A549 (cell line): ENCODE data around the gene ESYT2. TPM values are rescaled to one million over a fixed set of nuclear protein-coding genes. Genes with fewer than 3 reads are reported as not detected.

Experiments
- ATAC-seq, 2 experiments: fragments of 200-7000 bp in 1 of 2; fragments of >200 bp in 1 of 2; cut with Nextera tagmentation in 1 of 2; cut with Tn5 transposase in 1 of 2; 3 replicates each; pipeline versions ENCODE4 v1.8.0 to v1.9.1; 2018 to 2020; ENCODE audit warnings: mild to moderate bottlenecking in 1 of 2, moderate library complexity in 1 of 2
- CTCF ChIA-PET: fragments of 300-600 bp; sonication (Branson Sonifier 250); formaldehyde crosslinking; extraction: SDS; loops from one replicate; lab custom pipeline; 2021; ENCODE audit warnings: antibody characterized with exemption, inconsistent platforms; lab: Yijun Ruan, JAX
- POLR2A ChIA-PET: fragments of 350-600 bp; formaldehyde crosslinking; extraction: SDS; loops from one replicate; lab custom pipeline; 2021; ENCODE audit warnings: antibody characterized with exemption, inconsistent platforms; lab: Yijun Ruan, JAX
- DNase-seq, 2 experiments: peaks; one replicate each; pipeline versions ENCODE4 v3.0.0 to v3.0.0-alpha.2; 2011 to 2016; ENCODE audit warnings: low read depth in 1 of 2, low spot score in 1 of 2
- FAIRE-seq: peaks from 2 replicates; lab custom pipeline; 2011; peaks lifted over from hg19 to GRCh38; lab: Jason Lieb, UNC
- H3K27ac ChIP-seq, 2 experiments: fragments of >200 bp; sonication (Bioruptor Twin); formaldehyde crosslinking; 3 replicates each; pipeline ENCODE4 v1.5.1; 2016 to 2017
- H3K4me1 ChIP-seq: fragments of >200 bp; sonication (Bioruptor Twin); formaldehyde crosslinking; 3 replicates; pipeline ENCODE4 v1.6.1; 2016
- H3K4me2 ChIP-seq: fragments of >200 bp; sonication (Bioruptor Twin); formaldehyde crosslinking; 3 replicates; pipeline ENCODE4 v1.6.1; 2016
- H3K4me3 ChIP-seq: fragments of >200 bp; sonication (Bioruptor Twin); formaldehyde crosslinking; 3 replicates; pipeline ENCODE4 v1.5.1; 2016
- H3K9me3 ChIP-seq: fragments of >200 bp; sonication (Bioruptor Twin); formaldehyde crosslinking; 3 replicates; pipeline ENCODE4 v1.6.1; 2016
- EHMT2 ChIP-seq: fragments of 200-600 bp; sonication (generic); IDR thresholded peaks from 2 replicates; pipeline ENCODE4 v1.6.1; 2016; ENCODE audit warnings: antibody characterized with exemption, low read depth, mild to moderate bottlenecking, moderate library complexity
- ELK1 ChIP-seq: fragments of 150-350 bp; IDR thresholded peaks from 2 replicates; pipeline ENCODE4 v1.6.1; 2014; ENCODE audit warnings: low read depth, mild to moderate bottlenecking, low read length
- EP300 ChIP-seq, 2 experiments: fragments of >200 bp; sonication (Bioruptor Twin); formaldehyde crosslinking; IDR thresholded peaks; 2 replicates in 1 of 2; 3 replicates in 1 of 2; pipeline ENCODE4 v1.6.1; 2016 to 2017
- ESRRA ChIP-seq: fragments of 150-350 bp; IDR thresholded peaks from 2 replicates; pipeline ENCODE4 v1.6.1; 2014; ENCODE audit warnings: mild to moderate bottlenecking, low read length, borderline replicate concordance
- HDAC2 ChIP-seq: fragments of 200-600 bp; sonication (generic); IDR thresholded peaks from 2 replicates; pipeline ENCODE4 v1.6.1; 2016
- HES2 ChIP-seq: fragments of >200 bp; sonication (Bioruptor Twin); formaldehyde crosslinking; IDR thresholded peaks from 2 replicates; pipeline ENCODE4 v1.6.1; 2016
- HEYL ChIP-seq: fragments of 250-450 bp; sonication (Bioruptor Pico); IDR thresholded peaks from 2 replicates; pipeline ENCODE4 v1.8.0; 2021; ENCODE audit warnings: mild to moderate bottlenecking, moderate library complexity
- HOXA7 ChIP-seq: fragments of 250-450 bp; sonication (Bioruptor Pico); IDR thresholded peaks from 2 replicates; pipeline ENCODE4 v1.5.0; 2020; ENCODE audit warnings: mild to moderate bottlenecking, moderate library complexity
- HOXB5 ChIP-seq: fragments of 250-450 bp; sonication (Bioruptor Pico); IDR thresholded peaks from 2 replicates; pipeline ENCODE4 v1.5.0; 2020; ENCODE audit warnings: mild to moderate bottlenecking, moderate library complexity
- JUN ChIP-seq, 2 experiments: fragments of >200 bp; sonication (Bioruptor Twin); formaldehyde crosslinking; IDR thresholded peaks; 2 replicates in 1 of 2; 3 replicates in 1 of 2; pipeline ENCODE4 v1.6.1; 2016 to 2017
- KDM5A ChIP-seq: fragments of 200-600 bp; sonication (generic); IDR thresholded peaks from 2 replicates; pipeline ENCODE4 v1.6.1; 2016; ENCODE audit warnings: antibody characterized with exemption, mild to moderate bottlenecking
- MAX ChIP-seq: IDR thresholded peaks from 2 replicates; pipeline ENCODE4 v1.6.1; 2012
- POLR2A ChIP-seq: IDR thresholded peaks from 2 replicates; pipeline ENCODE4 v1.6.1; 2012; ENCODE audit warnings: mild to moderate bottlenecking, low read length
- POLR2AphosphoS2 ChIP-seq: conservative IDR thresholded peaks from 2 replicates; pipeline ENCODE4 v1.6.1; 2012; ENCODE audit warnings: low read length, improper control_type of control experiment, inconsistent platforms
- RAD21 ChIP-seq, 2 experiments: fragments of >200 bp in 1 of 2; sonication (Bioruptor Twin) in 1 of 2; formaldehyde crosslinking in 1 of 2; IDR thresholded peaks in 1 of 2; conservative IDR thresholded peaks in 1 of 2; 2 replicates in 1 of 2; 3 replicates in 1 of 2; pipeline ENCODE4 v1.6.1; 2012 to 2018; ENCODE audit warnings: inconsistent platforms in 1 of 2
- REST ChIP-seq: fragments of 200-600 bp; sonication (generic); IDR thresholded peaks from 2 replicates; pipeline ENCODE4 v1.6.1; 2016; ENCODE audit warnings: antibody characterized with exemption, mild to moderate bottlenecking, moderate library complexity
- ZNF302 ChIP-seq: fragments of 250-450 bp; sonication (Bioruptor Pico); IDR thresholded peaks from 2 replicates; pipeline ENCODE4 v1.9.0; 2021; ENCODE audit warnings: inconsistent platforms, mild to moderate bottlenecking, moderate library complexity
- WGBS: methylation state at CpG from one replicate; pipeline ENCODE4 v1.1.6; 2017; ENCODE audit errors: missing lambda C conversion rate; 5-methylcytosine and 5-hydroxymethylcytosine counted together
- polyA plus RNA-seq, 4 experiments: library from polyadenylated mRNA; depleted of rRNA in 3 of 4; stranded (reverse); fragments of >200 nt; fragmentation: RNase III in 1 of 4; extraction: RNeasy Plus Mini Kit Qiagen cat#74134 plus additional on column Dnase treatment in 1 of 4; gene quantifications; 2 replicates in 3 of 4; 3 replicates in 1 of 4; pipeline ENCODE4 v1.2.3, GENCODE V29; 2011 to 2017

The ESYT2 gene
- polyA plus RNA-seq, 2 of the 4 experiments (the other 2 are of a cell fraction): 45.8 to 77.0 TPM

- ChIA-PET POLR2A (no interaction called here), CTCF (interaction anchor here (0.6 to 1.4 kb wide), 3 partner anchors 13 to 128 kb away, joined by 4 to 5 read pairs (median 4); no protein-coding TSS in a partner anchor)
- Histone ChIP-seq H3K27ac (0 out of 6 replicates have a peak overlapping the region, but pooled peaks of 1 of the 2 experiments have one; percentile 14), H3K4me1 (peaks cover 42% of the 10 kb centered on the region), H3K9me3 (no peaks in the 10 kb centered on the region), H3K4me3 (no peak overlapping the region), H3K4me2 (no peak overlapping the region)
- no peak for FAIRE-seq
- DNase-seq: no peak
- no peak for TF ChIP-seq ESRRA
- TF ChIP-seq HEYL (CRISPR knock-in tag): no peak
- no peak for TF ChIP-seq EHMT2
- TF ChIP-seq JUN (IDR thresholded peaks at IDR 0.05): no peak
- TF ChIP-seq, all 56 proteins: peak for 0
- 92% methylated on average over 1 of the region's 1 CpG for WGBS
- no peak; a peak in 1 of 6 replicates for ATAC-seq
These were observed 19.7 kb downstream of the ESYT2 start for GRCh38 chr7:158809596-158809995.

GRCh38 chr7:158808126-158808525, 21.2 kb downstream of the ESYT2 start:
- WGBS: 97% methylated on average over 18 of the region's 18 CpGs
- H3K9me3 ChIP-seq: no peaks in the 10 kb centered on the region
- DNase-seq (no peak), FAIRE-seq (no peak), ATAC-seq (no peak)
- no peak overlapping the region for H3K4me3 ChIP-seq
- CTCF ChIA-PET: interaction anchor here (0.6 to 1.4 kb wide), 3 partner anchors 20 to 68 kb away, joined by 3 to 4 read pairs (median 3); no protein-coding TSS in a partner anchor
- no peak for TF ChIP-seq HES2
- TF ChIP-seq EP300 (IDR thresholded peaks at IDR 0.05): no peak
- TF ChIP-seq REST: no peak
- TF ChIP-seq POLR2A: no peak
- no peak for TF ChIP-seq HOXA7 (CRISPR knock-in tag)
- TF ChIP-seq ELK1: no peak
- TF ChIP-seq HDAC2: no peak
- TF ChIP-seq ZNF302 (CRISPR knock-in tag): no peak
- no peak for TF ChIP-seq ESRRA
- no peak for TF ChIP-seq HOXB5
- TF ChIP-seq MAX: no peak
- TF ChIP-seq KDM5A: no peak
- no peak for TF ChIP-seq POLR2AphosphoS2
- no peak overlapping the region for H3K4me2 ChIP-seq
- peaks cover 41% of the 10 kb centered on the region for H3K4me1 ChIP-seq
- POLR2A ChIA-PET: no interaction called here
- H3K27ac ChIP-seq: no peak overlapping the region

GRCh38 chr7:158805937-158806336, 23.4 kb downstream of the ESYT2 start:
- WGBS: 81% methylated on average over 21 of the region's 21 CpGs

More at GRCh38 chr7:158805937-158806336, 23.4 kb downstream of the ESYT2 start:
- no peak for FAIRE-seq
- POLR2A ChIA-PET: interaction anchor here (0.9 kb wide), 1 partner anchor 24 kb away, joined by 3 read pairs; no protein-coding TSS in a partner anchor
- ATAC-seq: no peak
- Histone ChIP-seq H3K4me1 (peaks cover 43% of the 10 kb centered on the region), H3K4me2 (no peak overlapping the region), H3K9me3 (no peaks in the 10 kb centered on the region), H3K27ac (0 out of 6 replicates have a peak overlapping the region, but pooled peaks of 1 of the 2 experiments have one; percentile 30), H3K4me3 (no peak overlapping the region)
- peak in 1 of 2 experiments; percentile 45 for DNase-seq
- CTCF ChIA-PET: interaction anchor here (1.0 to 1.4 kb wide), 2 partner anchors 10 to 24 kb away, joined by 3 to 4 read pairs; no protein-coding TSS in a partner anchor
- no peak for TF ChIP-seq RAD21 (conservative IDR thresholded peaks at IDR 0.05 in 1 of 2, IDR thresholded peaks at IDR 0.05 in 1 of 2)
